Stimulated activated naive CD8-positive, alpha-beta T cell treated with anti-CD3 and anti-CD28 coated beads, Interleukin-15, Interleukin-2, amounts not matched to agents 100 U/mL and 50 U/mL, for 24 hours (primary cell): ENCODE measurements around the gene SLC35C1.
"Not testable (repeated sequence)": the region's sequence is repeated elsewhere in the genome, so short reads cannot be mapped to it uniquely, and the experiment has no call there.

Experiments
- ATAC-seq: fragments of 150-1000 bp; cut with Tn5 transposase; one replicate; pipeline ENCODE4 v1.10.0; 2021
- DNase-seq: peaks from one replicate; pipeline ENCODE4 v3.0.0; 2021

The SLC35C1 gene

GRCh38 chr11:45811109-45811435, 6.1 kb downstream of the SLC35C1 start:
- ATAC-seq: no peak
- no peak for DNase-seq

GRCh38 chr11:45811571-45812290, 6.8 kb downstream of the SLC35C1 start:
- ATAC-seq: no peak
- no peak for DNase-seq

GRCh38 chr11:45812581-45813548, 7.9 kb downstream of the SLC35C1 start:
- ATAC-seq (peak; percentile 51), DNase-seq (no peak)

- ATAC-seq: no peak
- no peak for DNase-seq
Observed at GRCh38 chr11:45815747-45816146, 10.8 kb downstream of the SLC35C1 start.

GRCh38 chr11:45816614-45817013, 11.7 kb downstream of the SLC35C1 start:
- DNase-seq (no peak), ATAC-seq (no peak)

GRCh38 chr11:45817191-45817590, 12.2 kb downstream of the SLC35C1 start:
- ATAC-seq (no peak), DNase-seq (no peak)

GRCh38 chr11:45818961-45819605, 14.1 kb downstream of the SLC35C1 start:
- no peak for DNase-seq
- ATAC-seq: no peak

GRCh38 chr11:45820211-45820857, 15.4 kb downstream of the SLC35C1 start:
- no peak for DNase-seq
- ATAC-seq: no peak

GRCh38 chr11:45826492-45826891, 21.5 kb downstream of the SLC35C1 start:
- not testable (repeated sequence) for ATAC-seq, DNase-seq

- ATAC-seq: no peak
- no peak for DNase-seq
Observed at GRCh38 chr11:45827123-45827522, 22.2 kb downstream of the SLC35C1 start.

GRCh38 chr11:45828996-45829395, 24.0 kb downstream of the SLC35C1 start:
- ATAC-seq (no peak), DNase-seq (no peak)

GRCh38 chr11:45830596-45830995, 25.6 kb downstream of the SLC35C1 start:
- ATAC-seq: no peak
- DNase-seq: no peak

GRCh38 chr11:45832811-45833441, 28.0 kb downstream of the SLC35C1 start:
- ATAC-seq (no peak), DNase-seq (no peak)

- no peak for ATAC-seq
- DNase-seq: no peak
Observed at GRCh38 chr11:45833761-45834160, 28.8 kb downstream of the SLC35C1 start.

GRCh38 chr11:45834298-45834756, 29.4 kb downstream of the SLC35C1 start:
- ATAC-seq (peak; percentile 55), DNase-seq (no peak)

- DNase-seq: no peak
- no peak for ATAC-seq
Observed at GRCh38 chr11:45839204-45839603, 34.3 kb downstream of the SLC35C1 start.

GRCh38 chr11:45840251-45840650, 35.3 kb downstream of the SLC35C1 start:
- ATAC-seq, DNase-seq: not testable (repeated sequence)

- DNase-seq (peak; percentile 88), ATAC-seq (peak; percentile 44)
Observed at GRCh38 chr11:45843158-45843924, 38.4 kb downstream of the SLC35C1 start.

- ATAC-seq: no peak
- DNase-seq: no peak
Observed at GRCh38 chr11:45844822-45845578, 40.1 kb downstream of the SLC35C1 start.

GRCh38 chr11:45846174-45846675, 41.3 kb downstream of the SLC35C1 start:
- no peak for DNase-seq
- no peak for ATAC-seq
